Naive thymus-derived CD8-positive, alpha-beta T cell (primary cell): ENCODE measurements around the gene OR10K2. TPM values are rescaled to one million over a fixed set of nuclear protein-coding genes. Genes with fewer than 3 reads are reported as not detected.

Experiments
- polyA plus RNA-seq, 3 donors: library from polyadenylated mRNA; unstranded; fragments of 300-500 nt; fragmentation: Illumina TruSeq; gene quantifications; one replicate each; pipeline ENCODE4 v1.2.3, GENCODE V29; 2021
- total RNA-seq, 8 experiments: library from RNA in 2 of 8; stranded (reverse) in 2 of 8; gene quantifications; one replicate each; pipeline ENCODE4 v1.2.3 and lab custom pipeline; 2021 to 2026

The OR10K2 gene
- total and polyA plus RNA-seq, 5 experiments from 2014 or later, result not detected

Other genes starting within 250 kb of the OR10K2 start
- under 1 TPM; 0.16 to 0.27 TPM for gene CD1D, start 245.3 kb downstream of the OR10K2 start, total RNA-seq
- gene CD1D, start 245.3 kb downstream of the OR10K2 start, polyA plus RNA-seq, result under 1 TPM in 2 of 3 donors, not detected in 1; 0.10 to 0.15 TPM
- not detected for gene CD1A, start 171.8 kb downstream of the OR10K2 start, total RNA-seq
- not detected for gene CD1A, start 171.8 kb downstream of the OR10K2 start, polyA plus RNA-seq
- gene CD1C, start 136.3 kb downstream of the OR10K2 start, total RNA-seq, result under 1 TPM in 1 of 2 experiments, not detected in 1; 0.73 TPM
- gene CD1C, start 136.3 kb downstream of the OR10K2 start, polyA plus RNA-seq, result under 1 TPM in 1 of 3 donors, not detected in 2; 0.35 TPM
- not detected for gene CD1B, start 94.7 kb downstream of the OR10K2 start, total RNA-seq
- not detected for gene CD1B, start 94.7 kb downstream of the OR10K2 start, polyA plus RNA-seq
- not detected for gene CD1E, start 72.3 kb downstream of the OR10K2 start, total RNA-seq
- gene CD1E, start 72.3 kb downstream of the OR10K2 start, polyA plus RNA-seq, result not detected
- gene OR10T2, start 26.8 kb downstream of the OR10K2 start, total RNA-seq, result not detected
- not detected for gene OR10T2, start 26.8 kb downstream of the OR10K2 start, polyA plus RNA-seq
- gene OR10K1, start 35.6 kb upstream of the OR10K2 start, total RNA-seq, result not detected
- gene OR10K1, start 35.6 kb upstream of the OR10K2 start, polyA plus RNA-seq, result not detected
- not detected for gene OR10R2, start 46.0 kb upstream of the OR10K2 start, total RNA-seq
- not detected for gene OR10R2, start 46.0 kb upstream of the OR10K2 start, polyA plus RNA-seq
- not detected for gene OR6Y1, start 128.2 kb upstream of the OR10K2 start, total RNA-seq
- not detected for gene OR6Y1, start 128.2 kb upstream of the OR10K2 start, polyA plus RNA-seq
- gene OR6P1, start 144.3 kb upstream of the OR10K2 start, total RNA-seq, result not detected
- gene OR6P1, start 144.3 kb upstream of the OR10K2 start, polyA plus RNA-seq, result not detected
- not detected for gene OR10X1, start 153.7 kb upstream of the OR10K2 start, total RNA-seq
- not detected for gene OR10X1, start 153.7 kb upstream of the OR10K2 start, polyA plus RNA-seq
- gene OR10Z1, start 179.0 kb upstream of the OR10K2 start, total RNA-seq, result not detected
- gene OR10Z1, start 179.0 kb upstream of the OR10K2 start, polyA plus RNA-seq, result not detected